ENCODE measurements around the gene CCNB3. TPM values are rescaled to one million over a fixed set of nuclear protein-coding genes. Genes with fewer than 3 reads are reported as not detected.

The CCNB3 gene
- total and polyA plus RNA-seq, 9 of the 15 experiments (the other 6 are each of a cell fraction or from before 2014, with no cell fraction given), result 0.05 to 0.25 (median 0.08) TPM; not detected in 3

GRCh38 chrX:50168241-50168687 lies 36.3 kb upstream of the CCNB3 start (continued):
- no peak for TF ChIP-seq HMBOX1 (IDR thresholded peaks at IDR 0.05)
- no peak for TF ChIP-seq GTF2A2 (tag; IDR thresholded peaks at IDR 0.05)
- TF ChIP-seq ZNF347 (CRISPR knock-in tag; IDR thresholded peaks at IDR 0.05; ENCODE audit: low read depth), result no peak
- TF ChIP-seq CTBP1 (IDR thresholded peaks at IDR 0.05; ENCODE audit: borderline replicate concordance), result 0 out of 2 replicates have a peak, but pooled peaks have one; percentile 32
- TF ChIP-seq C11orf30 (IDR thresholded peaks at IDR 0.05; ENCODE audit: low read depth), result peak; percentile 79
- no peak for TF ChIP-seq RBM39 (optimal IDR thresholded peaks at IDR 0.05; ENCODE audit: low read depth, low read length)
- no peak for TF ChIP-seq HDAC2 (IDR thresholded peaks at IDR 0.05)
- TF ChIP-seq CTCFL (IDR thresholded peaks at IDR 0.05; ENCODE audit: borderline replicate concordance, insufficient read depth, low read depth, low read length, poor library complexity, severe bottlenecking), result no peak
- TF ChIP-seq WHSC1 (IDR thresholded peaks at IDR 0.05; ENCODE audit: low read length), result no peak
- TF ChIP-seq ZFP36 (IDR thresholded peaks at IDR 0.05; ENCODE audit: low read depth, low read length, partially characterized antibody), result no peak
- TF ChIP-seq JUNB (CRISPR knock-in tag; conservative IDR thresholded peaks at IDR 0.05), result no peak
- TF ChIP-seq EGR1 (conservative IDR thresholded peaks at IDR 0.05), result no peak
- TF ChIP-seq RAD51 (IDR thresholded peaks at IDR 0.05; ENCODE audit: borderline replicate concordance, low read depth), result no peak
- TF ChIP-seq ZBTB7A (IDR thresholded peaks at IDR 0.05; ENCODE audit: borderline replicate concordance, control insufficient read depth, low read depth, low read length), result no peak
- TF ChIP-seq KDM1A (IDR thresholded peaks at IDR 0.05), result peak; percentile 53 to 56; a peak in 2 of 4 replicates
- no peak for TF ChIP-seq TBP (optimal IDR thresholded peaks at IDR 0.05; ENCODE audit: low read depth, low read length)
- no peak for TF ChIP-seq KDM4B (IDR thresholded peaks at IDR 0.05; ENCODE audit: borderline replicate concordance in 2 of 2, low read depth in 1 of 2)
- no peak for TF ChIP-seq POLR2H (tag; IDR thresholded peaks at IDR 0.05; ENCODE audit: low read depth)
- peak; percentile 73 for TF ChIP-seq ZNF316 (IDR thresholded peaks at IDR 0.05)
- TF ChIP-seq POLR2B (IDR thresholded peaks at IDR 0.05; ENCODE audit: low read depth, partially characterized antibody), result no peak
- no peak for TF ChIP-seq HCFC1 (IDR thresholded peaks at IDR 0.05; ENCODE audit: low read depth, low read length)
- no peak for TF ChIP-seq ZFP30 (CRISPR knock-in tag; IDR thresholded peaks at IDR 0.05; ENCODE audit: borderline replicate concordance)
- no peak for TF ChIP-seq VEZF1 (CRISPR knock-in tag; IDR thresholded peaks at IDR 0.05)

Measured in K562 (cell line).